ENCODE results near the gene BBS9. TPM values are rescaled to one million over a fixed set of nuclear protein-coding genes. Genes with fewer than 3 reads are reported as not detected.

Gene BBS9
- total and polyA plus RNA-seq, 12 donors: 4.1 to 44.0 (median 10.0) TPM

- Histone ChIP-seq H3K27me3 (no peaks in the 10 kb centered on the region), H3K4me3 (no peak overlapping the region), H3K36me3 (no peaks in the 10 kb centered on the region), H3K9me3 (no peaks in the 10 kb centered on the region), H3K4me1 (peaks cover 0 to 4% (median 0%) of the 10 kb centered on the region in 9 donors), H3K27ac (no peak overlapping the region)
- no peak for ATAC-seq
- intact Hi-C loops (cut with DNase I): no loop called here
- TF ChIP-seq CTCF (IDR thresholded peaks at IDR 0.05): no peak
- DNase-seq: no peak
- 86 to 88% methylated on average over 3 of the region's 3 CpGs for WGBS, 2 donors
Observed at GRCh38 chr7:33640741-33641140, 511.4 kb downstream of the BBS9 start.

GRCh38 chr7:33642312-33642711 is 512.9 kb downstream of the BBS9 start:
- Histone ChIP-seq H3K4me1 (peaks cover 0 to 4% (median 0%) of the 10 kb centered on the region in 9 donors), H3K27ac (no peak overlapping the region), H3K4me3 (no peak overlapping the region), H3K27me3 (no peaks in the 10 kb centered on the region), H3K36me3 (peaks cover 0 to 3% (median 0%) of the 10 kb centered on the region in 9 donors), H3K9me3 (no peaks in the 10 kb centered on the region)
- ATAC-seq: no peak
- no peak for DNase-seq
- TF ChIP-seq CTCF (IDR thresholded peaks at IDR 0.05): no peak
- 80 to 89% methylated on average over 1 of the region's 1 CpG for WGBS, 2 donors
- intact Hi-C loops (cut with DNase I): no loop called here

- DNase-seq (no peak), ATAC-seq (no peak)
- TF ChIP-seq CTCF (IDR thresholded peaks at IDR 0.05): no peak
- intact Hi-C loops (cut with DNase I): no loop called here
- WGBS, 2 donors: 92 to 100% methylated on average over 2 of the region's 2 CpGs
- no peak overlapping the region for H3K4me3 ChIP-seq
- peaks cover 0 to 4% (median 0%) of the 10 kb centered on the region in 9 donors for H3K4me1 ChIP-seq
- H3K27ac ChIP-seq: no peak overlapping the region
- peaks cover 0 to 8% (median 0%) of the 10 kb centered on the region in 9 donors for H3K36me3 ChIP-seq
- H3K27me3 ChIP-seq: no peaks in the 10 kb centered on the region
- H3K9me3 ChIP-seq: peaks cover 0 to 5% (median 0%) of the 10 kb centered on the region in 11 donors
Observed at GRCh38 chr7:33643530-33643929, 514.2 kb downstream of the BBS9 start.

- Histone ChIP-seq H3K36me3 (peaks cover 0 to 8% (median 0%) of the 10 kb centered on the region in 9 donors), H3K27me3 (no peaks in the 10 kb centered on the region), H3K4me1 (no peaks in the 10 kb centered on the region), H3K4me3 (no peak overlapping the region), H3K27ac (no peak overlapping the region), H3K9me3 (peaks cover 0 to 5% (median 0%) of the 10 kb centered on the region in 11 donors)
- DNase-seq (no peak), ATAC-seq (no peak)
- no peak for TF ChIP-seq CTCF (IDR thresholded peaks at IDR 0.05)
- intact Hi-C loops (cut with DNase I): no loop called here
Observed at GRCh38 chr7:33644489-33644888, 515.1 kb downstream of the BBS9 start.

Measured in heart right ventricle (tissue), 16 donors.